HG02798 (cell line): ENCODE results near the gene RNF215.

ENCODE experiments used
- ATAC-seq: cut with Tn5 transposase; IDR thresholded peaks from one replicate; pipeline ENCODE4 v1.9.1; 2021; ENCODE audit warnings: mild to moderate bottlenecking; ENCODE audit not compliant: unreplicated experiment, poor library complexity

Gene RNF215

DNA sequence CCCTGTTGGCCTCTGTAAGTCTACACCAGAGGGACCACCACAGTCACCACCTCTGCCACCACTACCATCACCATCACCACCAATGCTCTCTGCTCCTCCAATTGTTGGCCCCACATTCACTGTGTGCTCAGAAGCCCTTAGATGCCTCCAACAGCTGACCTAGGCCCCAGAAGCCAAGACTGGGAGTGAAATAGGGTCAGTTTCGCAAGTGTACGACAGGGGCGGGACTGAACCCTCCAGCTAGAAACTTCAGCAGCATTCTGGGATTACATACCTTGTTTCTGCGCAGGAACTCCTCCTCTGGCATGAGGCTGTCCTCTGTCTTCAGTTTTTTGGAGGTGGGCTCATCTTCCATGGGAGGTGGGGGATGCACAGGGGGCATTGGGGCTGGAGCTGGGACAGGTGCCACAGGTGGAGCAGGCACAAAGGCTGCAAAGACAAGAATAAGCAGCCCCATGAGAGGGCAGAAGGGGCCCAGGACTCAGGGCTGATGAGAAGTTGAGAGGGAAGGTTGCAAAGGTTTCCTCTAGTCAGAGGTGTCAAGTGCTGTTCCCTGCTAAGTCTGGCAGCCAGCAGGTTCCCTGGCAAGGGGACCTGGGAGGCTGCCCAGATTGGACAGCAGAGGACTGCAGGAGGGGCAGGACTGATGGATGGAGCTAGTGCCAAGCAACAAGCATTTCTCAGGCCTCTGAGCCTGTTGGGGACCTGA is 50.3 kb downstream of the RNF215 start:
- ATAC-seq: no peak

DNA sequence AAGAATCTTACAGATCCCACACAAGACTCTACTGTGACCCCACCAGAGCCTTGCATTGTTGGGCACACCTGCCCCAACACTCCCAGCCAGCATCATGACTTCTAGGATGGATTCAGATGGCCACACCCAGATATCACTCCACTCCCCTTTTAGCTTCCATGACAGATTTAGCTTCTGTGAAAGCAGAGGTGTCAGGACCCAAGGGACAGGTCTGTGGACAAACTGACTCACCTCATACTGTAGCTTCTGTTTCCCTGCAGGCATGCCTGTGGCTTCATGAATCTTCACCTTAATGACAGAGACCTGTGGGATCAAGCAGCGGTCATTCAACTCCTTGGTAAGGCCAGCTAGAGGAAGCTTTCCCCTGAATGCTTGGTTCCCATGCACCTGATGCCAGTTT is 52.0 kb downstream of the RNF215 start:
- ATAC-seq: no peak

DNA sequence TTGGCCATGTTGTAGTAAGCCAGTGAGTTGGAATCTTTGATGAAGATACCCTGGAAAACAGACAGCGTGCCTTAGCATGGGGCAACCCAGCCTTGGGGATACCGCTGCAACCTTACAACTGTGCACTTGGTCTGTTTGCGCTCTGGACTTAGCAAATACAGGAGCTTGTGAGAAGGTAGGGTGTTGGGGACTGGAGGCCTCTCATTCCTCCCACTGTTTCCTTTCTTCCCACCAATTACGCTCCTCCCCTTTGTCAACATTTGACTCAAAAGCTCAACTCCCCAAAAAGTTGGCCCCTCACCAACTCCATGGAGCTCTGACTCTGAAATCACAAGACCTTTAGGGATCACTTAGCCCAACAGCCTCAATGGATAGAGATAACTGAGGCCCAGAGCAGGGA is 52.6 kb downstream of the RNF215 start:
- ATAC-seq: no peak

DNA sequence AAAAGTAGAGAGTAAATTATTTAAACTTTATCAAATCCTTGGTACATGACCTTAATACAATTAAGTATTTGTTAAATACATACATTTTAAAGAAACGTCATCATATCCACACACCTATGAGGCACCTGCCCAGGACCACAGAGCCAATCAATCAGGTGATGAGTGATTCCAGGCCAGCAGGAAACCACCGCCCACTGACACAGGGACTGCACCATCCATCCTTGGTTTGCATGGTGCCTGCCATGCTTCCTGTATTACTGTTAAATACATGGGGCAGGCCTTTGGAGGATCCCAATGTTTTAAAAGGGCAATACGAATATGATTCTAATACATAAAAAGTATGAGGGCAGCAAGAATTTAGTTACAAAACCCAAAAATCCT is 53.5 kb downstream of the RNF215 start:
- no peak for ATAC-seq

DNA sequence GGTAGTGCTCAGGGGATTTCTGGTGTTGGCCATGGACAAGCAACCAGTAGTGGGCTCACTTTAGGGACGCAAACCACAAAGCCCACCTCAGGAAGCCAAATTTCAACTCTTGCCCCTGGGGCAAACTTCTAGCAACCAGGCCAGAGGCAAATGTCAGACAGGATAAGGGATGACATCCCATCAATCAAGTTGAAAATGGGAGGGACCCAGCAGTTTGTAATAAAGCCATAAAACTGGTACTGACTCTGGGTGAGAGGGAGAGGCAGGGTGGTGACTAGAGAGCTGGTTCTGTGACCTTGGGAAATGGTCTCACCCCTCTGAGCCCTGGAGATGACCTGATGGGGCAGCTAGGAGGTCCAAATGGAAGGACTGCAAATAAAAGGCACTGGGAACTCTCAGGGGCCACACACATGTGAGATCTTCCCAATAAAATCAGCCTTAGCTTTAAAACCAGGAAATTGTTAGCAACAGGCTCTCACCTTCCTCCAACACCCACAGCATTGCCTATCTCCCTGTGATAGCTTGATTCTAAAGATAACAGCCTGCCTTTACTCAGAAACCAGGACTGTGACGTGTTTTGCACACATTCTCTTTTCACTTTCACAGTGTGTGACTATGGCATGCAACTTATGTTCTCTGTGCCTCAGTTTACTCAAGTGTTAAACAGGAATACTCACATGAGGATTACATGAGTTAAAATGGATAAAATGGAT is 54.1 kb downstream of the RNF215 start:
- ATAC-seq: no peak

DNA sequence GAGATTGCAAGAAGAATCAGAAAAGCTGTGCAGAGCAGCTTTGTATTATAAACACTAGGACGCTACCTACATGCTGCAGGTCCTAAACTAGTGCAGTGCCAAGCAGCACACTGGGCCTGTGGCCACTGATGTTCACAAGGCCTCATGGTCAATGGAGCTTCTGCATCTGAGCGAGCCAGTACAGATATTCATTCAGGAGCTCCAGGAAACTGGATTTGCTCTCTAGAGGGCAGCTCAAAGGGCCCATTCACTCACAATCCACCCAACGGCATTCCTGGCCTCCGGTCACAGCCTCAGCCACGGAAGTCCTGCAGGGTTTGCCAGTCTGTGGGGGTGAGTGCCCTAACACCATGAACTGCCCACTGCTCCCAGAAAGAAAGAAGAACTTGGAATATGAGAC is 54.7 kb downstream of the RNF215 start:
- no peak for ATAC-seq
